Thoracic aorta endothelial cell (primary cell): ENCODE measurements around the gene ERMN. TPM values are rescaled to one million over a fixed set of nuclear protein-coding genes. Genes with fewer than 3 reads are reported as not detected.

ENCODE experiments used
- total RNA-seq: library from RNA; depleted of rRNA; stranded (reverse); fragments of >200 nt; gene quantifications from 2 replicates; pipeline ENCODE4 v1.2.3, GENCODE V29; 2012

Gene ERMN
- total RNA-seq, result not detected in 2 replicates

GRCh38 chr2:157325786-157326185 lies at the start of gene ERMN:
TSS of gene ERMN (minus strand) at chr2:157325824. CDS start at chr2:157325642, 182 bp downstream.

Other genes with a start within 250 kb of the ERMN start
- gene GALNT5, start 68.1 kb downstream of the ERMN start, total RNA-seq, result under 0.01 TPM in 1 of 2 replicates, not detected in the other
- 0.13 TPM in 1 of 2 replicates, not detected in the other for gene CYTIP, start 118.3 kb upstream of the ERMN start, total RNA-seq